H1 (cell line): Measurements from ENCODE around the gene NOX5. TPM values are rescaled to one million over a fixed set of nuclear protein-coding genes. Genes with fewer than 3 reads are reported as not detected.

Experiments
- CTCF ChIA-PET: fragments of 300-600 bp; sonication (Branson Sonifier 250); formaldehyde crosslinking; loops from one replicate; lab custom pipeline; 2021; ENCODE audit not compliant: partially characterized antibody; lab: Charles Lee
- POLR2A ChIA-PET: fragments of 300-600 bp; sonication (Branson Sonifier 250); formaldehyde crosslinking; loops from one replicate; lab custom pipeline; 2021; ENCODE audit warnings: inconsistent platforms; ENCODE audit not compliant: partially characterized antibody; lab: Charles Lee
- DNase-seq, 2 experiments: peaks; one replicate each; pipeline versions ENCODE4 v3.0.0 to v3.0.0-alpha.2; 2010 to 2022; ENCODE audit warnings: low spot score in 2 of 2, low read depth in 1 of 2, mixed read lengths in 1 of 2
- FAIRE-seq: peaks from 2 replicates; lab custom pipeline; 2011; peaks lifted over from hg19 to GRCh38; lab: Jason Lieb, UNC
- H2AFZ ChIP-seq: 2 replicates; pipeline ENCODE4 v1.8.1; 2012; ENCODE audit warnings: low read length, inconsistent platforms
- H2AK5ac ChIP-seq: 2 replicates; pipeline ENCODE4 v1.6.1; 2013; ENCODE audit warnings: low read depth, low read length
- H2BK120ac ChIP-seq: replicated peaks from 2 replicates; pipeline ENCODE3; 2013; ENCODE audit warnings: low read depth, low read length, inconsistent platforms
- H2BK12ac ChIP-seq: 2 replicates; pipeline ENCODE4 v1.6.1; 2013; ENCODE audit warnings: low read depth, low read length
- H2BK15ac ChIP-seq: 2 replicates; pipeline ENCODE4 v1.6.1; 2013; ENCODE audit warnings: low read length
- H2BK20ac ChIP-seq: 2 replicates; pipeline ENCODE4 v1.6.1; 2013; ENCODE audit warnings: low read length
- H2BK5ac ChIP-seq: 2 replicates; pipeline ENCODE4 v1.6.1; 2013; ENCODE audit warnings: low read depth, low read length
- H3K14ac ChIP-seq: 2 replicates; pipeline ENCODE4 v1.6.1; 2013; ENCODE audit warnings: inconsistent platforms; ENCODE audit not compliant: insufficient read length
- H3K18ac ChIP-seq: 2 replicates; pipeline ENCODE4 v1.6.1; 2013; ENCODE audit warnings: low read length; ENCODE audit errors: extremely low read depth
- H3K23ac ChIP-seq: 2 replicates; pipeline ENCODE4 v1.6.1; 2013; ENCODE audit warnings: inconsistent platforms; ENCODE audit not compliant: insufficient read length
- H3K23me2 ChIP-seq: 2 replicates; pipeline ENCODE4 v1.6.1; 2013; ENCODE audit warnings: low read depth, low read length
- H3K27ac ChIP-seq: 2 replicates; pipeline ENCODE4 v1.6.1; 2011; ENCODE audit warnings: low read depth, low read length, inconsistent platforms
- H3K27me3 ChIP-seq, 4 experiments: replicated peaks in 1 of 4; 1 replicate in 1 of 4; 2 replicates in 3 of 4; pipeline versions ENCODE4 v1.6.1 to v1.8.1; 2011 to 2013; ENCODE audit warnings: low read length in 3 of 4, mild to moderate bottlenecking in 3 of 4, inconsistent platforms in 2 of 4, mixed read lengths in 2 of 4, moderate library complexity in 1 of 4; ENCODE audit not compliant: control insufficient read depth in 3 of 4, insufficient read depth in 3 of 4; ENCODE audit errors: extremely low read depth in 1 of 4
- H3K36me3 ChIP-seq, 4 experiments: 2 replicates each; pipeline versions ENCODE4 v1.6.1 to v1.8.1; 2011 to 2013; ENCODE audit warnings: mild to moderate bottlenecking in 4 of 4, low read length in 3 of 4, moderate library complexity in 2 of 4, control low read depth in 1 of 4, inconsistent platforms in 1 of 4; ENCODE audit not compliant: insufficient read depth in 4 of 4, control insufficient read depth in 2 of 4
- H3K4ac ChIP-seq: replicated peaks from 2 replicates; pipeline ENCODE3; 2013; ENCODE audit warnings: low read length, low read depth, mixed read lengths, inconsistent platforms; ENCODE audit not compliant: insufficient read length
- H3K4me1 ChIP-seq, 4 experiments: replicated peaks in 1 of 4; 1 replicate in 1 of 4; 2 replicates in 3 of 4; pipeline versions ENCODE4 v1.6.1 to v1.8.1; 2011 to 2013; ENCODE audit warnings: low read length in 3 of 4, inconsistent platforms in 2 of 4, mixed read lengths in 1 of 4; ENCODE audit not compliant: insufficient read depth in 4 of 4, control insufficient read depth in 3 of 4
- H3K4me2 ChIP-seq, 2 experiments: 2 replicates each; pipeline versions ENCODE4 v1.6.1 to v1.8.1; 2011 to 2013; ENCODE audit warnings: low read depth in 2 of 2, low read length in 2 of 2, control low read depth in 1 of 2, inconsistent platforms in 1 of 2, mild to moderate bottlenecking in 1 of 2; ENCODE audit not compliant: insufficient read depth in 1 of 2
- H3K4me3 ChIP-seq, 4 experiments: fragments of 200-600, 300-600 bp in 1 of 4; sonication (generic), shearing (Covaris generic), sonication (Bioruptor Twin) in 1 of 4; 2 replicates each; pipeline versions ENCODE4 v1.5.1 to v1.8.1; 2011 to 2016; ENCODE audit warnings: low read length in 4 of 4, low read depth in 3 of 4, control low read depth in 2 of 4, inconsistent platforms in 2 of 4, mild to moderate bottlenecking in 2 of 4, mixed read lengths in 1 of 4, moderate library complexity in 1 of 4; ENCODE audit not compliant: insufficient read depth in 2 of 4; ENCODE audit errors: extremely low read depth in 1 of 4
- H3K56ac ChIP-seq: replicated peaks from 2 replicates; pipeline ENCODE3; 2013; ENCODE audit warnings: low read depth, mild to moderate bottlenecking, mixed read lengths, low read length, inconsistent platforms; ENCODE audit not compliant: insufficient read length
- H3K79me1 ChIP-seq: 2 replicates; pipeline ENCODE4 v1.6.1; 2013; ENCODE audit warnings: low read depth, low read length, control low read depth
- H3K79me2 ChIP-seq, 2 experiments: 2 replicates each; pipeline versions ENCODE4 v1.6.1 to v1.8.1; 2012 to 2013; ENCODE audit warnings: low read length in 2 of 2, mild to moderate bottlenecking in 2 of 2, inconsistent platforms in 1 of 2; ENCODE audit not compliant: insufficient read depth in 2 of 2, control insufficient read depth in 1 of 2
- H3K9ac ChIP-seq, 4 experiments: replicated peaks in 1 of 4; 1 replicate in 1 of 4; 2 replicates in 3 of 4; pipeline versions ENCODE4 v1.6.1 to v1.8.1; 2011 to 2013; ENCODE audit warnings: low read depth in 3 of 4, low read length in 3 of 4, control low read depth in 2 of 4, mild to moderate bottlenecking in 2 of 4, moderate library complexity in 2 of 4, inconsistent platforms in 1 of 4; ENCODE audit errors: extremely low read depth in 1 of 4
- H3K9me3 ChIP-seq, 2 experiments: 2 replicates each; pipeline versions ENCODE4 v1.6.1 to v1.8.1; 2012 to 2013; ENCODE audit warnings: mild to moderate bottlenecking in 2 of 2, moderate library complexity in 2 of 2, control low read depth in 1 of 2, inconsistent platforms in 1 of 2, low read depth in 1 of 2, low read length in 1 of 2, mixed read lengths in 1 of 2; ENCODE audit not compliant: insufficient read depth in 2 of 2
- H4K20me1 ChIP-seq, 2 experiments: replicated peaks in 1 of 2; 2 replicates each; pipeline versions ENCODE3 to v1.8.1; 2011 to 2013; ENCODE audit warnings: inconsistent platforms in 2 of 2, low read length in 2 of 2, mild to moderate bottlenecking in 1 of 2; ENCODE audit not compliant: insufficient read depth in 2 of 2, control insufficient read depth in 1 of 2
- H4K5ac ChIP-seq: 2 replicates; pipeline ENCODE4 v1.6.1; 2013; ENCODE audit warnings: low read length, low read depth, mixed read lengths, inconsistent platforms; ENCODE audit not compliant: insufficient read length
- H4K8ac ChIP-seq: 2 replicates; pipeline ENCODE4 v1.8.0; 2013; ENCODE audit warnings: mild to moderate bottlenecking, moderate library complexity, low read length, inconsistent platforms; ENCODE audit not compliant: insufficient read depth; ENCODE audit errors: extremely low read depth
- H4K91ac ChIP-seq: replicated peaks from 2 replicates; pipeline ENCODE3; 2013; ENCODE audit warnings: low read length, mixed read lengths, inconsistent platforms; ENCODE audit not compliant: insufficient read length
- BACH1 ChIP-seq: IDR thresholded peaks from 2 replicates; pipeline ENCODE4 v1.6.1; 2012; ENCODE audit warnings: low read length, improper control_type of control experiment
- CHD1 ChIP-seq: IDR thresholded peaks from 2 replicates; pipeline ENCODE4 v1.6.1; 2012; ENCODE audit warnings: low read depth, low read length, improper control_type of control experiment
- CHD2 ChIP-seq: IDR thresholded peaks from 2 replicates; pipeline ENCODE4 v1.6.1; 2012; ENCODE audit warnings: low read length, improper control_type of control experiment
- FOSL1 ChIP-seq: IDR thresholded peaks from 2 replicates; pipeline ENCODE4 v1.6.1; 2011; ENCODE audit warnings: mild to moderate bottlenecking, low read depth, low read length, moderate library complexity; ENCODE audit not compliant: insufficient read depth
- JUN ChIP-seq: IDR thresholded peaks from 2 replicates; pipeline ENCODE4 v1.6.1; 2011; ENCODE audit warnings: low read depth, mild to moderate bottlenecking, improper control_type of control experiment, low read length
- KDM5A ChIP-seq: fragments of 200-600 bp; IDR thresholded peaks from 2 replicates; pipeline ENCODE4 v1.7.1; 2012; ENCODE audit warnings: mild to moderate bottlenecking, low read length, inconsistent platforms, mixed read lengths
- NRF1 ChIP-seq: IDR thresholded peaks from 2 replicates; pipeline ENCODE4 v1.6.1; 2011; ENCODE audit warnings: mild to moderate bottlenecking, low read depth, low read length, improper control_type of control experiment
- POLR2A ChIP-seq, 2 experiments: IDR thresholded peaks; 1 replicate in 1 of 2; 2 replicates in 1 of 2; pipeline ENCODE4 v1.6.1; 2011; ENCODE audit warnings: low read depth in 2 of 2, low read length in 2 of 2, mild to moderate bottlenecking in 2 of 2; ENCODE audit errors: control extremely low read depth in 1 of 2
- SAP30 ChIP-seq: fragments of 300-600 bp; sonication (generic); IDR thresholded peaks from 2 replicates; pipeline ENCODE4 v1.7.1; 2012; ENCODE audit warnings: low read length, moderate library complexity, mild to moderate bottlenecking, inconsistent platforms; ENCODE audit not compliant: insufficient read depth, insufficient replicate concordance
- TCF12 ChIP-seq: IDR thresholded peaks from 2 replicates; pipeline ENCODE4 v1.6.1; 2011; ENCODE audit warnings: low read depth, mild to moderate bottlenecking, low read length
- WGBS, 2 experiments: shearing (Covaris generic) in 1 of 2; methylation state at CpG; one replicate each; pipeline versions ENCODE4 v1.1.6 to v1.1.7; 2013 to 2015; ENCODE audit warnings: low lambda C conversion rate in 2 of 2, mixed read lengths in 2 of 2, inconsistent platforms in 1 of 2, low coverage in 1 of 2, missing lambda C conversion rate in 1 of 2; ENCODE audit not compliant: insufficient replicate concordance in 2 of 2, insufficient coverage in 1 of 2, insufficient read length in 1 of 2; ENCODE audit errors: extremely low coverage in 1 of 2, missing lambda C conversion rate in 1 of 2; 5-methylcytosine and 5-hydroxymethylcytosine counted together
- polyA plus RNA-seq, 7 experiments: library from polyadenylated mRNA; depleted of rRNA in 3 of 7; stranded (reverse) in 5 of 7; unstranded in 2 of 7; fragments of >200 nt in 5 of 7; fragments of 200-250 nt in 2 of 7; gene quantifications; 1 replicate in 5 of 7; 2 replicates in 1 of 7; 4 replicates in 1 of 7; pipeline versions ENCODE4 v1.2.1 to v1.2.3, GENCODE V29; 2011 to 2013; ENCODE audit warnings: missing spikeins in 2 of 7, mixed read lengths in 2 of 7
- total RNA-seq: library from RNA; stranded (reverse); fragmentation: NEBNext Ultra II Directional; extraction: Animal tissue kit (Norgen Biotek cat#: 25700); gene quantifications from 2 replicates; pipeline ENCODE4 v1.2.1, GENCODE V29; 2021
- TF ChIP-seq, protein P1 (sequence below): IDR thresholded peaks from 2 replicates; pipeline ENCODE4 v1.6.1; 2011; ENCODE audit warnings: low read length, improper control_type of control experiment
- TF ChIP-seq, protein P2 (sequence below), 3 experiments: IDR thresholded peaks; 1 replicate in 2 of 3; 2 replicates in 1 of 3; pipeline versions ENCODE4 v1.5.1 to v1.6.1; 2011; ENCODE audit warnings: low read length in 3 of 3, mild to moderate bottlenecking in 3 of 3, inconsistent platforms in 2 of 3, low read depth in 1 of 3, moderate library complexity in 1 of 3; ENCODE audit not compliant: insufficient read depth in 1 of 3; ENCODE audit errors: control extremely low read depth in 1 of 3

The NOX5 gene
- total and polyA plus RNA-seq, 2 of the 8 experiments (the other 6 are each of a cell fraction or from before 2014, with no cell fraction given) = under 0.01 TPM; not detected in 1

DNA sequence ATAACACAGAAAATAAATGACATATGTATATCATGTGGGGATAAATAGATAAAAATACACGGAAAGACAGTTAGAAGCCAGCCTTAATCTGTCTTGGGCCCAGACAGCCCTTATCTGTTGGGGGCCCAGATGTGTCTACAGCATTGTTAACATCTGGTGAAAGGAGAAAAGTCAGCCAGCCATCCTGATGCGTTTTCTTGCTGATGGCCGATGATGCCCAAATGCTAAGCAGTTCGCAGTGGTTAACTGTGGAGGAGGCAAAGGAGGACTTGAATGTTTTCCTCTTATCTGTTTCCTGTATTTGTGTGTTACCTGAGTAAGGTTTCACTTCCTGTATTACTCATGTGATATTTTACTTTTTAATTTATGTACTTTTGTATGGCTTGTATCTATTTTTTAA, 46.2 kb downstream of the NOX5 start:
- Histone ChIP-seq H4K91ac (no peak overlapping the region), H3K27ac (no peak overlapping the region), H3K4ac (no peak overlapping the region), H3K9ac (no peak overlapping the region), H3K14ac (no peak overlapping the region), H3K4me3 (no peak overlapping the region), H4K5ac (no peak overlapping the region), H3K23me2 (0 out of 2 replicates have a peak, but pooled peaks cover 2% of the 10 kb centered on the region), H4K8ac (no peak overlapping the region), H2BK5ac (no peak overlapping the region), H2BK12ac (no peak overlapping the region), H2BK20ac (no peak overlapping the region), H3K79me2 (no peaks in the 10 kb centered on the region), H3K4me1 (peaks cover 3 to 8% (median 5%) of the 10 kb centered on the region in 4 experiments; a peak in 6 of 7 replicates), H4K20me1 (no peaks in the 10 kb centered on the region), H3K27me3 (no peaks in the 10 kb centered on the region; a peak in 2 of 7 replicates), H3K79me1 (no peaks in the 10 kb centered on the region), H3K23ac (no peak overlapping the region), H2AK5ac (no peak overlapping the region), H3K4me2 (no peak overlapping the region), H2BK15ac (no peak overlapping the region), H3K9me3 (no peaks in the 10 kb centered on the region), H3K36me3 (no peaks in the 10 kb centered on the region), H3K18ac (no peak overlapping the region), H3K56ac (no peak overlapping the region), H2BK120ac (no peak overlapping the region), H2AFZ (no peak overlapping the region)
- POLR2A ChIA-PET = no interaction called here
- DNase-seq (no peak), FAIRE-seq (no peak)
- 90% methylated on average over 4 of the region's 4 CpGs; no CpG with 5 or more reads in 1 of the 2 experiments for WGBS, 2 experiments
- CTCF ChIA-PET = no interaction called here
- no peak for TF ChIP-seq BACH1
- no peak for TF ChIP-seq POLR2A (IDR thresholded peaks at IDR 0.05; ENCODE audit: control extremely low read depth in 1 of 2, low read depth in 2 of 2, low read length in 2 of 2)
- TF ChIP-seq CHD2 = no peak
- no peak for TF ChIP-seq NRF1
- no peak for TF ChIP-seq FOSL1
- TF ChIP-seq TCF12 = no peak
- no peak for TF ChIP-seq CHD1
- TF ChIP-seq, protein P1, sequence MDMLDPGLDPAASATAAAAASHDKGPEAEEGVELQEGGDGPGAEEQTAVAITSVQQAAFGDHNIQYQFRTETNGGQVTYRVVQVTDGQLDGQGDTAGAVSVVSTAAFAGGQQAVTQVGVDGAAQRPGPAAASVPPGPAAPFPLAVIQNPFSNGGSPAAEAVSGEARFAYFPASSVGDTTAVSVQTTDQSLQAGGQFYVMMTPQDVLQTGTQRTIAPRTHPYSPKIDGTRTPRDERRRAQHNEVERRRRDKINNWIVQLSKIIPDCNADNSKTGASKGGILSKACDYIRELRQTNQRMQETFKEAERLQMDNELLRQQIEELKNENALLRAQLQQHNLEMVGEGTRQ = no peak
- TF ChIP-seq SAP30 = no peak
- TF ChIP-seq KDM5A = no peak
- TF ChIP-seq, protein P2, sequence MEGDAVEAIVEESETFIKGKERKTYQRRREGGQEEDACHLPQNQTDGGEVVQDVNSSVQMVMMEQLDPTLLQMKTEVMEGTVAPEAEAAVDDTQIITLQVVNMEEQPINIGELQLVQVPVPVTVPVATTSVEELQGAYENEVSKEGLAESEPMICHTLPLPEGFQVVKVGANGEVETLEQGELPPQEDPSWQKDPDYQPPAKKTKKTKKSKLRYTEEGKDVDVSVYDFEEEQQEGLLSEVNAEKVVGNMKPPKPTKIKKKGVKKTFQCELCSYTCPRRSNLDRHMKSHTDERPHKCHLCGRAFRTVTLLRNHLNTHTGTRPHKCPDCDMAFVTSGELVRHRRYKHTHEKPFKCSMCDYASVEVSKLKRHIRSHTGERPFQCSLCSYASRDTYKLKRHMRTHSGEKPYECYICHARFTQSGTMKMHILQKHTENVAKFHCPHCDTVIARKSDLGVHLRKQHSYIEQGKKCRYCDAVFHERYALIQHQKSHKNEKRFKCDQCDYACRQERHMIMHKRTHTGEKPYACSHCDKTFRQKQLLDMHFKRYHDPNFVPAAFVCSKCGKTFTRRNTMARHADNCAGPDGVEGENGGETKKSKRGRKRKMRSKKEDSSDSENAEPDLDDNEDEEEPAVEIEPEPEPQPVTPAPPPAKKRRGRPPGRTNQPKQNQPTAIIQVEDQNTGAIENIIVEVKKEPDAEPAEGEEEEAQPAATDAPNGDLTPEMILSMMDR (IDR thresholded peaks at IDR 0.05; ENCODE audit: control extremely low read depth in 1 of 3, insufficient read depth in 1 of 3, low read depth in 1 of 3, low read length in 3 of 3) = no peak
- no peak for TF ChIP-seq JUN
